Measurements from ENCODE around the gene OPRL1.

DNA sequence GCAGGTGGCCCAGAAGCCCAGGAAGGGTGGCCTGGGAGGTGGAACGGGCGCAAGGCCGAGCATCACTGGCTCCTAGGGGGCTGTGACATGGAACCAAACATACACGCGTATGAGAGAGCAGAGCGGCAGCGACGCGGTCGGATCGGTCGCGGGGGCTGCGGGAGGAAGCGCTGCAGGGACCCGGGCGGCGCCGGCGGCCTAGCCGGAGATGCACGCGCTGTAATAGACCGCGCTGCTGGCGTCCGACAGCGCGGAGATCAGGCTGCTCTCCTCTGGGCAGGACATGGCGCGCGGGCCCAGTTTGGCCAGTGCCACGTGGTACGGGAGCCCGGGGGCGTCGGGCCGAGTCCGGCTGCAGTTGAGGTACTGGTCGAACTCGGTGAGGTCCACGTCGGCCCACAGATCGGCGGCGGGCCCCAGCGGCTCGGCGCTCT lies 31.9 kb upstream of the OPRL1 start:
- TF ChIP-seq POLR2AphosphoS5 (IDR thresholded peaks at IDR 0.05) (no peak), POLR2A (IDR thresholded peaks at IDR 0.05) (no peak)
- TF ChIP-seq, protein P1, sequence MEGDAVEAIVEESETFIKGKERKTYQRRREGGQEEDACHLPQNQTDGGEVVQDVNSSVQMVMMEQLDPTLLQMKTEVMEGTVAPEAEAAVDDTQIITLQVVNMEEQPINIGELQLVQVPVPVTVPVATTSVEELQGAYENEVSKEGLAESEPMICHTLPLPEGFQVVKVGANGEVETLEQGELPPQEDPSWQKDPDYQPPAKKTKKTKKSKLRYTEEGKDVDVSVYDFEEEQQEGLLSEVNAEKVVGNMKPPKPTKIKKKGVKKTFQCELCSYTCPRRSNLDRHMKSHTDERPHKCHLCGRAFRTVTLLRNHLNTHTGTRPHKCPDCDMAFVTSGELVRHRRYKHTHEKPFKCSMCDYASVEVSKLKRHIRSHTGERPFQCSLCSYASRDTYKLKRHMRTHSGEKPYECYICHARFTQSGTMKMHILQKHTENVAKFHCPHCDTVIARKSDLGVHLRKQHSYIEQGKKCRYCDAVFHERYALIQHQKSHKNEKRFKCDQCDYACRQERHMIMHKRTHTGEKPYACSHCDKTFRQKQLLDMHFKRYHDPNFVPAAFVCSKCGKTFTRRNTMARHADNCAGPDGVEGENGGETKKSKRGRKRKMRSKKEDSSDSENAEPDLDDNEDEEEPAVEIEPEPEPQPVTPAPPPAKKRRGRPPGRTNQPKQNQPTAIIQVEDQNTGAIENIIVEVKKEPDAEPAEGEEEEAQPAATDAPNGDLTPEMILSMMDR (IDR thresholded peaks at IDR 0.05): no peak

All from breast epithelium (tissue), 3 donors.